ENCODE results near the gene P2RY6.

GRCh38 chr11:73275381-73275750, 3.2 kb downstream of the P2RY6 start:
- TF ChIP-seq GATA2 (IDR thresholded peaks at IDR 0.05; ENCODE audit: low read depth, low read length) (no peak), GATA3 (IDR thresholded peaks at IDR 0.05; ENCODE audit: low read depth, low read length) (no peak)

Measured in SH-SY5Y (cell line).